ENCODE results near the gene GAS2. TPM values are rescaled to one million over a fixed set of nuclear protein-coding genes. Genes with fewer than 3 reads are reported as not detected.

GAS2 gene
- total RNA-seq, 2 donors from 2014 or later = 4.2 to 7.0 TPM

DNA sequence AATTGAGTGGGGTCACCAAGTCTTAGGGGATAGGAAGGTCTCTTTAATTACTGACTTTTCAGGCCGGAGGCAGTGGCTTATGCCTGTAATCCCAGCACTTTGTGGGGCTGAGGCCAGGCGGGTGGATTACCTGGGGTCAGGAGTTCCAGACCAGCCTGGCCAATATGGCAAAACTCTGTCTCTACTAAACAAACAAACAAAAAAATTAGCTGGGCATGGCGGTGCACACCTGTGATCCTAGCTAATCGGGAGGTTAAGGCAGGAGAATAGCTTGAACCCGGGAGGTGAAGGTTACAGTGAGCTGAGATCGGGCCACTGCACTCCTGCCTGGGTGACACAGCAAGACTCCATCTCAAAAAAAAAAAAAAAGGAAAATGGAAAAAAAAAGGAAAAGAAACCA, 39.0 kb upstream of the GAS2 start:
- 97% methylated on average over 6 of the region's 6 CpGs for WGBS

DNA sequence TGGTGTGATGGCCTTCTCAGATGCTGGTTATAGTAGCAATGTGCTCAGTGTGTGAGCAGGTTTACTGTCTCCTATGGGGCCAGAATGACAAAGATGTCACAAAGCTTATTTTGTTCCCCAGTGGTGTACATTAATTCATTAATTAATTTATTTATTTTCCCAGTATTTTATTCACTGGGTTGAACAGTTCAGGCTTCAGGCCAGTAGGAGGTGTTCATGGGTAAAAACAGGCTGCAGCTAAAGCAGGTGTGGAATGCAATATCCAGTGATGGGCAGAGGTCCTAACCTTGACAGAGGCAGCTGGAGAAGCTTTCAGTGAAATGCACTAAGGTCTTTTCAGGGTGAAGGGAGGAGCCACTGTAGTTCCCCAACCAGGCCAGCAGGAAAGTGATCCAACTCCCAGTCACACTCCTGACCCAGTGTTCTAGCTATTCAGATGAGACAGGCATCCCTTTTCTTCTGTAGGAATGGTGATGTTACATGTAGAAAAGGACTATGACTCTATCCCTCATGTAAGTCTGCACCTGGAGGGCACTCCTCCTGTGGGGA, 33.0 kb upstream of the GAS2 start:
- H3K27me3 ChIP-seq (replicated peaks; ENCODE audit: insufficient read depth) = no peaks in the 10 kb centered on the region
- intact Hi-C loops (cut with DNase I) = no loop called here
- no peaks in the 10 kb centered on the region for H3K36me3 ChIP-seq
- no peak overlapping the region for H3K4me3 ChIP-seq
- no peaks in the 10 kb centered on the region for H3K4me1 ChIP-seq (replicated peaks)
- DNase-seq (ENCODE audit: low spot score) = no peak
- no peaks in the 10 kb centered on the region for H3K9me3 ChIP-seq
- H3K27ac ChIP-seq = no peak overlapping the region
- TF ChIP-seq POLR2AphosphoS5 (IDR thresholded peaks at IDR 0.05) = no peak
- no peak for TF ChIP-seq CTCF (IDR thresholded peaks at IDR 0.05)
- no peak for TF ChIP-seq POLR2A (IDR thresholded peaks at IDR 0.05)

More for the DNA sequence above, 39.0 kb upstream of the GAS2 start:
- intact Hi-C loops (cut with DNase I) = no loop called here
- no peaks in the 10 kb centered on the region for H3K36me3 ChIP-seq
- H3K27me3 ChIP-seq (replicated peaks; ENCODE audit: insufficient read depth) = no peaks in the 10 kb centered on the region
- no peak for TF ChIP-seq POLR2A (IDR thresholded peaks at IDR 0.05)
- no peak for TF ChIP-seq POLR2AphosphoS5 (IDR thresholded peaks at IDR 0.05)
- no peak for TF ChIP-seq CTCF (IDR thresholded peaks at IDR 0.05)
- no peaks in the 10 kb centered on the region for H3K4me1 ChIP-seq (replicated peaks)
- H3K4me3 ChIP-seq = no peak overlapping the region
- DNase-seq (ENCODE audit: low spot score) = no peak
- H3K9me3 ChIP-seq = no peaks in the 10 kb centered on the region
- H3K27ac ChIP-seq = no peak overlapping the region

DNA sequence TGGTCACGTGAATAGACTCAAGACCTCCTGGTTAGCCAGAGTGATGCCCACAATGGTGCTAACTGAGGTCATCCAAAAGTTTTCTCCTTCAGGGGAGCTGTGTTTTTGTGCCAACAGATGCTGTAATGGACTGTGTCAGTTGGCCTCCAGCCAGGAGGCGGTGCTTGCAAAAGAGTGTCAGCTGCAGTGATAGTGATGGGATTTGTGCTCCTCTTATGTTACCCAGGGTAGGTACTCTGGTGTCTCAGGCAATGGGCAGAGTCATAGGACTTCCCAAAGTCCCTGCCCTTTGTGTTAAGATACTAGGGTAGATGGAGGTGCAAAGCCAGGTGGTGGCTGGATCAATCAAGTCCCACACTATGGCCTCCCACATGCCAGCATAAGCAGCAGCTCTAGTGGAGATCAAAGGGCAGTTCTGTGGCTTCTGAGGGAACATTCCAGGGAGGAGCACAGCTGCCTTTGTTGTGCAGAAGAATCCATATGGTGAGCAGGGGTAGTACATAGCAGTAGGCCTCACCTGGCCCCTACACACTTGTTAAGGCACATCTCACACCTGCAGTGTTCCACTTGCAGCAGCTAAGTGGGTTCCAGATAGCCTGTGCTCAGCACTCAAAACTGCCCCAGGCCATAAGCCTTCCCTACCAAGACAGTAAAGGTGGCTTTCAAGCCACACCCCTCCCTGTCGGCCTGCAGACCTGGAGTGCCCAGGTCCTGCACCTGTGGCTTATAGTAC, 31.3 kb upstream of the GAS2 start:
- Histone ChIP-seq H3K9me3 (no peaks in the 10 kb centered on the region), H3K36me3 (no peaks in the 10 kb centered on the region), H3K27ac (no peak overlapping the region), H3K4me3 (no peak overlapping the region), H3K27me3 (replicated peaks; ENCODE audit: insufficient read depth) (no peaks in the 10 kb centered on the region), H3K4me1 (replicated peaks) (no peaks in the 10 kb centered on the region)
- 86% methylated on average over 3 of the region's 3 CpGs for WGBS
- no peak for TF ChIP-seq CTCF (IDR thresholded peaks at IDR 0.05)
- TF ChIP-seq POLR2A (IDR thresholded peaks at IDR 0.05) = no peak
- TF ChIP-seq POLR2AphosphoS5 (IDR thresholded peaks at IDR 0.05) = no peak
- DNase-seq (ENCODE audit: low spot score) = no peak
- intact Hi-C loops (cut with DNase I) = no loop called here

DNA sequence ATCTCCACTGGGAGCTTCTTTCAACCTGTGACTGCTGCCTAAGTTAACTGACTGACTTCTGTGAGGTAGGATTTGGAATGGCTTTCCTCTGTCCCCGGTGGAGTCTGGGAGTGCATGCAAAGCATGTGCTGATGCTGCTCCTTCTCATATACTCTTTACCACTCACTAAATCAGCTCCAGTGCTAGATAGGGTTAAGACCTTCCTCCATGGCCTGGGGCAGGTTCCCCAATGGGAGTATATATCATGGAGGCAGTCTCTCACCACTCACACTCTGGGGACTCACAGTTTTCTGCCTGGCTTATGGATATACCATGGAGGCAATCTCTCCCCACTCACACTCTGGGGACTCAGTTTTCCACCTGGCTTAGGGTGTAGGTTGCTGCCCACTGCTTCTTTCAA, 30.7 kb upstream of the GAS2 start:
- Histone ChIP-seq H3K4me1 (replicated peaks) (no peaks in the 10 kb centered on the region), H3K9me3 (no peaks in the 10 kb centered on the region), H3K4me3 (no peak overlapping the region), H3K27ac (no peak overlapping the region), H3K27me3 (replicated peaks; ENCODE audit: insufficient read depth) (no peaks in the 10 kb centered on the region), H3K36me3 (no peaks in the 10 kb centered on the region)
- DNase-seq (ENCODE audit: low spot score) = no peak
- TF ChIP-seq CTCF (IDR thresholded peaks at IDR 0.05) (no peak), POLR2AphosphoS5 (IDR thresholded peaks at IDR 0.05) (no peak), POLR2A (IDR thresholded peaks at IDR 0.05) (no peak)
- 6% methylated on average over 1 of the region's 1 CpG for WGBS
- intact Hi-C loops (cut with DNase I) = no loop called here

DNA sequence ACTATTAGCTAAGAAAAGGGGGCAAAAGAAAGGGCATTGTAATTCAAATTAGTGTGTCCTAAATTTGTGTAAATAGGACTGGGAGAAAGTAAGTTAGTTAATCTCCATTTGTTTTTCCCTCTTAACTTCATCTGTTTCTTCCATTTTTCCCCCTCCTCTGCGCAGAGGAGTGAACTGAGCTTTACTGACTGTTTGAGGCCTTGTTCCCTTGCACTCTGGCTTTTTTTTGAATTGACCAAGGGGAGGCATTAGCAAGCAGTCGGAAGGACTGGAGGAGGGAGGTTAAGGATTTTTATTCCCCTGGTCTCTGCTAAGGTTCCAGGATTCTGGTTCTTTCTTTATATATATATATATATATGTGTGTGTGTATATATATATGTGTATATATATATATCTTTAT, 25.5 kb upstream of the GAS2 start:
- no peaks in the 10 kb centered on the region for H3K36me3 ChIP-seq
- no peaks in the 10 kb centered on the region for H3K4me1 ChIP-seq (replicated peaks)
- intact Hi-C loops (cut with DNase I) = no loop called here
- H3K9me3 ChIP-seq = no peaks in the 10 kb centered on the region
- 96% methylated on average over 2 of the region's 2 CpGs for WGBS
- no peak for DNase-seq (ENCODE audit: low spot score)
- H3K27me3 ChIP-seq (replicated peaks; ENCODE audit: insufficient read depth) = no peaks in the 10 kb centered on the region
- H3K27ac ChIP-seq = no peak overlapping the region
- TF ChIP-seq POLR2AphosphoS5 (IDR thresholded peaks at IDR 0.05) (no peak), CTCF (IDR thresholded peaks at IDR 0.05) (no peak), POLR2A (IDR thresholded peaks at IDR 0.05) (no peak)
- H3K4me3 ChIP-seq = no peak overlapping the region

Measured in prostate gland (tissue), 2 donors.